HCT116 (cell line): ENCODE measurements around the gene SBNO2. TPM values are rescaled to one million over a fixed set of nuclear protein-coding genes. Genes with fewer than 3 reads are reported as not detected.
A peak's percentile ranks its signal among the peaks of the same experiment; 100 is the strongest.

Experiments
- ATAC-seq: fragments of 200-7000 bp; cut with Tn5 transposase; 2 replicates; pipeline ENCODE4 v1.9.1; 2020; ENCODE audit warnings: mild to moderate bottlenecking, moderate library complexity
- BruUV-seq: library from RNA; stranded (reverse); fragments of 400-500 nt; replicated peaks from 2 replicates; lab custom pipeline; 2021; lab: Mats Ljungman, UMichigan
- CTCF ChIA-PET: fragments of 300-600 bp; sonication (Branson Sonifier 250); formaldehyde crosslinking; loops from one replicate; lab custom pipeline; 2021; ENCODE audit warnings: antibody characterized with exemption; lab: Charles Lee
- POLR2A ChIA-PET: fragments of 300-600, 350-600 bp; sonication (Branson Sonifier 250); formaldehyde crosslinking; loops from one replicate; lab custom pipeline; 2021; ENCODE audit warnings: antibody characterized with exemption; lab: Charles Lee
- RAD21 ChIA-PET, 2 experiments: fragments of 300-600 bp; sonication (Branson Sonifier 250); formaldehyde crosslinking; loops; one replicate each; lab custom pipeline; 2023; ENCODE audit warnings: low total read pairs in 2 of 2; ENCODE audit not compliant: uncharacterized antibody in 2 of 2, unreplicated experiment in 2 of 2, low non-redundant PET in 1 of 2; lab: Charles Lee
- DNase-seq: peaks from one replicate; pipeline ENCODE4 v3.0.0-alpha.2; 2010; ENCODE audit warnings: low read depth, low spot score
- H2AFZ ChIP-seq: fragments of 200-600 bp; shearing (Covaris generic), sonication (generic); 2 replicates; pipeline ENCODE4 v1.6.1; 2017; ENCODE audit warnings: low read depth, mixed run types, mixed read lengths, antibody characterized with exemption, low read length; ENCODE audit not compliant: poor library complexity, severe bottlenecking
- H3K27ac ChIP-seq: 2 replicates; pipeline ENCODE4 v1.5.1; 2012; ENCODE audit warnings: low read depth, low read length
- H3K27me3 ChIP-seq: fragments of 200-600 bp; sonication (generic); 2 replicates; pipeline ENCODE4 v1.6.1; 2016; ENCODE audit warnings: mixed run types, low read length, mixed read lengths; ENCODE audit not compliant: insufficient read depth
- H3K36me3 ChIP-seq, 2 experiments: fragments of 200-500 bp in 1 of 2; fragments of 200-600 bp in 1 of 2; sonication (Bioruptor generic) in 1 of 2; sonication (generic) in 1 of 2; 2 replicates each; pipeline versions ENCODE4 v1.5.1 to v1.6.1; 2014 to 2016; ENCODE audit warnings: low read length in 2 of 2, inconsistent platforms in 1 of 2, mixed read lengths in 1 of 2, mixed run types in 1 of 2; ENCODE audit not compliant: insufficient read depth in 2 of 2, control insufficient read depth in 1 of 2
- H3K4me1 ChIP-seq, 2 experiments: fragments of 200-600 bp in 1 of 2; sonication (generic) in 1 of 2; 2 replicates each; pipeline versions ENCODE4 v1.5.1 to v1.6.1; 2012 to 2017; ENCODE audit warnings: low read length in 2 of 2, inconsistent platforms in 1 of 2, mild to moderate bottlenecking in 1 of 2, mixed read lengths in 1 of 2, mixed run types in 1 of 2, moderate library complexity in 1 of 2; ENCODE audit not compliant: insufficient read depth in 2 of 2, control insufficient read depth in 1 of 2
- H3K4me2 ChIP-seq: fragments of 200-600 bp; sonication (generic); 2 replicates; pipeline ENCODE4 v1.6.1; 2017; ENCODE audit warnings: mixed run types, low read length, mixed read lengths
- H3K4me3 ChIP-seq, 2 experiments: fragments of 200-600 bp in 1 of 2; sonication (generic) in 1 of 2; replicated peaks in 1 of 2; 2 replicates each; pipeline ENCODE4 v1.5.1; 2011 to 2016; ENCODE audit warnings: low read length in 2 of 2, control low read depth in 1 of 2, low read depth in 1 of 2, mild to moderate bottlenecking in 1 of 2, mixed read lengths in 1 of 2, mixed run types in 1 of 2
- H3K79me2 ChIP-seq: fragments of 200-600 bp; sonication (generic); 2 replicates; pipeline ENCODE4 v1.6.1; 2017; ENCODE audit warnings: mild to moderate bottlenecking, mixed run types, low read length, moderate library complexity, mixed read lengths; ENCODE audit not compliant: insufficient read depth
- H3K9ac ChIP-seq: fragments of 200-600 bp; sonication (generic); 2 replicates; pipeline ENCODE4 v1.6.1; 2016; ENCODE audit warnings: low read length, mixed read lengths
- H3K9me2 ChIP-seq: fragments of 200-600 bp; sonication (generic), shearing (Covaris generic); 2 replicates; pipeline ENCODE4 v1.6.1; 2017; ENCODE audit warnings: mixed run types, mild to moderate bottlenecking, moderate library complexity; ENCODE audit not compliant: insufficient read depth
- H3K9me3 ChIP-seq, 2 experiments: fragments of 200-500 bp in 1 of 2; fragments of 200-600 bp in 1 of 2; sonication (Bioruptor generic) in 1 of 2; sonication (generic) in 1 of 2; 2 replicates each; pipeline ENCODE4 v1.6.1; 2014 to 2017; ENCODE audit warnings: low read length in 2 of 2, mixed read lengths in 2 of 2, inconsistent platforms in 1 of 2, low read depth in 1 of 2, mild to moderate bottlenecking in 1 of 2, mixed run types in 1 of 2, moderate library complexity in 1 of 2; ENCODE audit not compliant: control insufficient read depth in 1 of 2, insufficient read depth in 1 of 2
- H4K20me1 ChIP-seq: fragments of 200-600 bp; sonication (generic), shearing (Covaris generic); 2 replicates; pipeline ENCODE4 v1.6.1; 2017; ENCODE audit warnings: mixed run types, mild to moderate bottlenecking, moderate library complexity; ENCODE audit not compliant: insufficient read depth
- CEBPB ChIP-seq: IDR thresholded peaks from 2 replicates; pipeline ENCODE4 v1.6.1; 2012; ENCODE audit warnings: low read depth
- EGR1 ChIP-seq: IDR thresholded peaks from 2 replicates; pipeline ENCODE4 v1.6.1; 2012; ENCODE audit warnings: low read depth
- ELF1 ChIP-seq: IDR thresholded peaks from 2 replicates; pipeline ENCODE4 v1.6.1; 2012; ENCODE audit warnings: low read depth, borderline replicate concordance
- EZH2 ChIP-seq: fragments of 200-600 bp; sonication (generic); IDR thresholded peaks from 2 replicates; pipeline ENCODE4 v1.6.1; 2017; ENCODE audit warnings: antibody characterized with exemption, mixed run types
- FOSL1 ChIP-seq: IDR thresholded peaks from 2 replicates; pipeline ENCODE4 v1.6.1; 2012; ENCODE audit warnings: low read depth
- POLR2AphosphoS5 ChIP-seq: IDR thresholded peaks from 2 replicates; pipeline ENCODE4 v1.6.1; 2011; ENCODE audit warnings: mild to moderate bottlenecking, low read depth, low read length, moderate library complexity
- SP1 ChIP-seq: IDR thresholded peaks from 2 replicates; pipeline ENCODE4 v1.6.1; 2012; ENCODE audit warnings: low read depth
- YY1 ChIP-seq: IDR thresholded peaks from 2 replicates; pipeline ENCODE4 v1.6.1; 2011; ENCODE audit warnings: low read length, low read depth, moderate library complexity, mild to moderate bottlenecking; ENCODE audit not compliant: insufficient replicate concordance; ENCODE audit errors: extremely low read depth
- ZFX ChIP-seq: fragments of 450-650 bp; IDR thresholded peaks from 2 replicates; pipeline ENCODE4 v1.6.1; 2017
- ZNF274 ChIP-seq: fragments of 200-500 bp; sonication (Bioruptor generic); IDR thresholded peaks from 2 replicates; pipeline ENCODE4 v1.6.1; 2014; ENCODE audit warnings: mild to moderate bottlenecking, low read depth, low read length, inconsistent platforms
- intact Hi-C: fragments of 100-400 bp; cut with micrococcal nuclease; formaldehyde crosslinking; loops from 2 replicates; pipeline ENCODE4 v1.10.0; 2022
- total RNA-seq: library from RNA; stranded (reverse); gene quantifications from one replicate; pipeline ENCODE4 v1.2.1, GENCODE V29; 2021; ENCODE audit not compliant: unreplicated experiment
- TF ChIP-seq, protein P1 (sequence below): IDR thresholded peaks from 2 replicates; pipeline ENCODE4 v1.6.1; 2012; ENCODE audit warnings: low read depth
- TF ChIP-seq, protein P2 (sequence below): IDR thresholded peaks from 2 replicates; pipeline ENCODE4 v1.6.1; 2012

Gene SBNO2
- total RNA-seq, 1 experiment from 2014 or later, result 66.4 TPM

DNA sequence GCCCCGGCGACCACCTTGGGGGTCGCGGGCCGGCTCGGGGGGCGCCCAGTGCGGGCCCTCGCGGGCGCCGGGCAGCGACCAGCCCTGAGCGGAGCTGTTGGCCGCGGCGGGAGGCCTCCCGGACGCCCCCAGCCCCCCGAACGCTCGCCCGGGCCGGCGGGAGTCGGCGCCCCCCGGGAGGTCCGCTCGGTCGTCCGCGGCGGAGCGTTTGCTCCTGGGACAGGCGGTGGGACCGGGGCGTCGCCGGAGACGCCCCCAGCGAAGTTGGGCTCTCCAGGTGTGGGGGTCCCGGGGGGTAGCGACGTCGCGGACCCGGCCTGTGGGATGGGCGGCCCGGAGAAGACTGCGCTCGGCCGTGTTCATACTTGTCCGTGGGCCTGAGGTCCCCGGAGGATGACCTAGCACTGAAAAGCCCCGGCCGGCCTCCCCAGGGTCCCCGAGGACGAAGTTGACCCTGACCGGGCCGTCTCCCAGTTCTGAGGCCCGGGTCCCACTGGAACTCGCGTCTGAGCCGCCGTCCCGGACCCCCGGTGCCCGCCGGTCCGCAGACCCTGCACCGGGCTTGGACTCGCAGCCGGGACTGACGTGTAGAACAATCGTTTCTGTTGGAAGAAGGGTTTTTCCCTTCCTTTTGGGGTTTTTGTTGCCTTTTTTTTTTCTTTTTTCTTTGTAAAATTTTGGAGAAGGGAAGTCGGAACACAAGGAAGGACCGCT, 32.2 kb upstream of the SBNO2 start:
- Histone ChIP-seq H3K27ac (peak overlapping the region; percentile 94), H3K9me2 (no peaks in the 10 kb centered on the region), H3K4me3 (peak overlapping the region; percentile 82), H3K9me3 (no peaks in the 10 kb centered on the region), H3K79me2 (peaks cover 52% of the 10 kb centered on the region), H2AFZ (no peak overlapping the region), H3K9ac (peak overlapping the region; percentile 85), H3K4me2 (peak overlapping the region; percentile 89), H3K36me3 (peaks cover 0 to 16% of the 10 kb centered on the region in 2 experiments; a peak in 2 of 4 replicates), H3K4me1 (peaks cover 38 to 54% of the 10 kb centered on the region in 2 experiments), H4K20me1 (no peaks in the 10 kb centered on the region), H3K27me3 (no peaks in the 10 kb centered on the region)
- ChIA-PET CTCF (no interaction called here), POLR2A (no interaction called here), RAD21 (no interaction called here)
- TF ChIP-seq POLR2AphosphoS5, result no peak
- TF ChIP-seq YY1, result no peak
- TF ChIP-seq SP1, result no peak
- no peak for TF ChIP-seq FOSL1
- peak; percentile 65 for TF ChIP-seq ZFX
- no peak for ATAC-seq
- DNase-seq, result no peak
- intact Hi-C loops, result no loop called here
- no TSS peak for BruUV-seq

DNA sequence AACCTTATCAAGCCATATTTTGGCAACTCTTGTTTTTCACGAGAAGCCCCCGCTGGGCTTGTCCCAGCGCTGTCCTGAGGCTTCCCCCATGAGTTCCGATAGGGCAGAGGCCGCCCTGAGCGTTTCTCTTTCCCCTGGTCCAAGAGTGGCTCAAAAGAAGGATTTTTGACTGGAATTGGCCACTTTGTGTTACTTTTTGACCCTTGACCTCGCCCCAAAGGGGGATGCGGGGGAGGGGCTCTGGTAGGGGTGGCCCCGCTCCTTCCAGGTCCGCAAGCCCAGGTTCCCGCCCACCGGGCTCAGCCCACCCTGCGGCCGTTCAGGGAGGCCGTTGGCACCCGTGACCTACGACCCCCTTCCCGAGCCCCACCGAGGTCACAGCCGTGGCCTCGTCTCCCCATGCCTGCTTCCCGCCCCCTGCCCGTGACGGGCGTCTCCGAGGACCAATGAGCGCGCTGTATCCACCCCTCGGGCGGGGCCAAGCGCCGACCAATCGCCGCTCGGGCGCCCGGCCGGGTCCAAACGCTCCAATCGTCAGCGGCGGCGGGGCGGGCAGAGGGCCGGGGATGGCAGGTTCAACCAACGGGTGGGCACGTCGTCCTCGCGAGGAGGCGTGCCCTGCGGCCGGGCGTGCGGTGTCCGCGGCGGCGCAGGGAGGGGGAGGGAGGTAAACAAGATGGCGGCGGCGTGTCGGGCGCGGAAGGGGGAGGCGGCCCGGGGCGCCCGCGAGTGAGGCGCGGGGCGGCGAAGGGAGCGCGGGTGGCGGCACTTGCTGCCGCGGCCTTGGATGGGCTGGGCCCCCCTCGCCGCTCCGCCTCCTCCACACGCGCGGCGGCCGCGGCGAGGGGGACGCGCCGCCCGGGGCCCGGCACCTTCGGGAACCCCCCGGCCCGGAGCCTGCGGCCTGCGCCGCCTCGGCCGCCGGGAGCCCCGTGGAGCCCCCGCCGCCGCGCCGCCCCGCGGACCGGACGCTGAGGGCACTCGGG, 31.3 kb upstream of the SBNO2 start, which contains the start of gene STK11:
TSS of gene STK11 (plus strand) at position 665 of the 986 bp plus-strand sequence. CDS start 1,136 bp downstream, outside the sequence.
- Histone ChIP-seq H4K20me1 (no peaks in the 10 kb centered on the region), H3K36me3 (peaks cover 0 to 16% of the 10 kb centered on the region in 2 experiments; a peak in 2 of 4 replicates), H3K4me1 (peaks cover 38 to 47% of the 10 kb centered on the region in 2 experiments), H3K27me3 (no peaks in the 10 kb centered on the region), H3K79me2 (peaks cover 43% of the 10 kb centered on the region), H3K9me3 (no peaks in the 10 kb centered on the region), H3K4me2 (peak within 1 kb of the TSS; percentile 89), H3K27ac (peak within 1 kb of the TSS; percentile 94), H3K9ac (peak within 1 kb of the TSS; percentile 85), H2AFZ (no peak within 1 kb of the TSS), H3K9me2 (no peaks in the 10 kb centered on the region), H3K4me3 (peak within 1 kb of the TSS; percentile 82)
- peak; percentile 98 for ATAC-seq
- ChIA-PET RAD21 (no interaction called here), CTCF (no interaction called here), POLR2A (no interaction called here)
- BruUV-seq, result no TSS peak
- DNase-seq, result peak; percentile 89
- intact Hi-C loops, result no loop called here
- TF ChIP-seq ZFX, result peak; percentile 77
- no peak for TF ChIP-seq EZH2
- peak; percentile 50; the same call in 1 of the 2 replicates for TF ChIP-seq EGR1
- TF ChIP-seq ZNF274, result no peak
- peak; percentile 98 for TF ChIP-seq SP1
- no peak for TF ChIP-seq FOSL1
- TF ChIP-seq POLR2AphosphoS5, result peak; percentile 67
- TF ChIP-seq CEBPB, result no peak
- TF ChIP-seq ELF1, result no peak
- TF ChIP-seq, protein P1, sequence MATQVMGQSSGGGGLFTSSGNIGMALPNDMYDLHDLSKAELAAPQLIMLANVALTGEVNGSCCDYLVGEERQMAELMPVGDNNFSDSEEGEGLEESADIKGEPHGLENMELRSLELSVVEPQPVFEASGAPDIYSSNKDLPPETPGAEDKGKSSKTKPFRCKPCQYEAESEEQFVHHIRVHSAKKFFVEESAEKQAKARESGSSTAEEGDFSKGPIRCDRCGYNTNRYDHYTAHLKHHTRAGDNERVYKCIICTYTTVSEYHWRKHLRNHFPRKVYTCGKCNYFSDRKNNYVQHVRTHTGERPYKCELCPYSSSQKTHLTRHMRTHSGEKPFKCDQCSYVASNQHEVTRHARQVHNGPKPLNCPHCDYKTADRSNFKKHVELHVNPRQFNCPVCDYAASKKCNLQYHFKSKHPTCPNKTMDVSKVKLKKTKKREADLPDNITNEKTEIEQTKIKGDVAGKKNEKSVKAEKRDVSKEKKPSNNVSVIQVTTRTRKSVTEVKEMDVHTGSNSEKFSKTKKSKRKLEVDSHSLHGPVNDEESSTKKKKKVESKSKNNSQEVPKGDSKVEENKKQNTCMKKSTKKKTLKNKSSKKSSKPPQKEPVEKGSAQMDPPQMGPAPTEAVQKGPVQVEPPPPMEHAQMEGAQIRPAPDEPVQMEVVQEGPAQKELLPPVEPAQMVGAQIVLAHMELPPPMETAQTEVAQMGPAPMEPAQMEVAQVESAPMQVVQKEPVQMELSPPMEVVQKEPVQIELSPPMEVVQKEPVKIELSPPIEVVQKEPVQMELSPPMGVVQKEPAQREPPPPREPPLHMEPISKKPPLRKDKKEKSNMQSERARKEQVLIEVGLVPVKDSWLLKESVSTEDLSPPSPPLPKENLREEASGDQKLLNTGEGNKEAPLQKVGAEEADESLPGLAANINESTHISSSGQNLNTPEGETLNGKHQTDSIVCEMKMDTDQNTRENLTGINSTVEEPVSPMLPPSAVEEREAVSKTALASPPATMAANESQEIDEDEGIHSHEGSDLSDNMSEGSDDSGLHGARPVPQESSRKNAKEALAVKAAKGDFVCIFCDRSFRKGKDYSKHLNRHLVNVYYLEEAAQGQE, result no peak
- TF ChIP-seq YY1, result peak; percentile 93
- TF ChIP-seq, protein P2, sequence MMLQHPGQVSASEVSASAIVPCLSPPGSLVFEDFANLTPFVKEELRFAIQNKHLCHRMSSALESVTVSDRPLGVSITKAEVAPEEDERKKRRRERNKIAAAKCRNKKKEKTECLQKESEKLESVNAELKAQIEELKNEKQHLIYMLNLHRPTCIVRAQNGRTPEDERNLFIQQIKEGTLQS, result no peak
